Measurements from ENCODE around the gene KRT31.
"Not testable (repeated sequence)": the region's sequence is repeated elsewhere in the genome, so short reads cannot be mapped to it uniquely, and the experiment has no call there.

The KRT31 gene

GRCh38 chr17:41437769-41438168, 40.4 kb upstream of the KRT31 start:
- DNase-seq (ENCODE audit: extremely low read depth, low read depth): no peak
- TF ChIP-seq CTCF (IDR thresholded peaks at IDR 0.05; ENCODE audit: low read depth, low read length): no peak

- no peak for DNase-seq (ENCODE audit: extremely low read depth, low read depth)
- no peak for TF ChIP-seq CTCF (IDR thresholded peaks at IDR 0.05; ENCODE audit: low read depth, low read length)
Observed at GRCh38 chr17:41437254-41437653, 39.8 kb upstream of the KRT31 start.

- DNase-seq (ENCODE audit: extremely low read depth, low read depth): no peak
- no peak for TF ChIP-seq CTCF (IDR thresholded peaks at IDR 0.05; ENCODE audit: low read depth, low read length)
Observed at GRCh38 chr17:41434415-41434814, 37.0 kb upstream of the KRT31 start.

- TF ChIP-seq CTCF (IDR thresholded peaks at IDR 0.05; ENCODE audit: low read depth, low read length): no peak
Observed at GRCh38 chr17:41434005-41434404, 36.6 kb upstream of the KRT31 start.

GRCh38 chr17:41433586-41433985, 36.2 kb upstream of the KRT31 start:
- no peak for DNase-seq (ENCODE audit: extremely low read depth, low read depth)
- TF ChIP-seq CTCF (IDR thresholded peaks at IDR 0.05; ENCODE audit: low read depth, low read length): no peak

More at GRCh38 chr17:41434005-41434404, 36.6 kb upstream of the KRT31 start:
- no peak for DNase-seq (ENCODE audit: extremely low read depth, low read depth)

- not testable (repeated sequence) for DNase-seq (ENCODE audit: extremely low read depth, low read depth)
Observed at GRCh38 chr17:41430376-41430775, 33.0 kb upstream of the KRT31 start.

GRCh38 chr17:41429667-41430066, 32.3 kb upstream of the KRT31 start:
- no peak for TF ChIP-seq CTCF (IDR thresholded peaks at IDR 0.05; ENCODE audit: low read depth, low read length)
- DNase-seq (ENCODE audit: extremely low read depth, low read depth): no peak

GRCh38 chr17:41428591-41429291, 31.3 kb upstream of the KRT31 start:
- DNase-seq (ENCODE audit: extremely low read depth, low read depth): no peak
- TF ChIP-seq CTCF (IDR thresholded peaks at IDR 0.05; ENCODE audit: low read depth, low read length): no peak
